Neural crest cell (in vitro differentiated cells): ENCODE measurements around the gene PVALB. TPM values are rescaled to one million over a fixed set of nuclear protein-coding genes. Genes with fewer than 3 reads are reported as not detected.

Experiments used
- DNase-seq: peaks from one replicate; pipeline ENCODE4 v3.0.0; 2021; ENCODE audit warnings: low read depth, mixed read lengths, low spot score
- H3K27ac Mint-ChIP-seq: one replicate; pipeline ENCODE4 v1.8.0; 2021; ENCODE audit warnings: mild to moderate bottlenecking, mixed read lengths; ENCODE audit not compliant: unreplicated experiment
- H3K27me3 Mint-ChIP-seq: 2 replicates; pipeline ENCODE4 v1.8.0; 2021; ENCODE audit warnings: low read depth, mild to moderate bottlenecking, mixed read lengths
- H3K36me3 Mint-ChIP-seq: 2 replicates; pipeline ENCODE4 v1.8.0; 2021; ENCODE audit warnings: low read depth, mild to moderate bottlenecking, mixed read lengths
- H3K4me1 Mint-ChIP-seq: 2 replicates; pipeline ENCODE4 v1.8.0; 2021; ENCODE audit warnings: mixed read lengths
- H3K4me3 Mint-ChIP-seq: one replicate; pipeline ENCODE4 v1.8.0; 2021; ENCODE audit warnings: mild to moderate bottlenecking, mixed read lengths
- H3K9me3 Mint-ChIP-seq: 2 replicates; pipeline ENCODE4 v1.8.0; 2021; ENCODE audit warnings: mixed read lengths
- CTCF ChIP-seq: fragments of 200-600 bp; sonication (generic); conservative IDR thresholded peaks from 2 replicates; pipeline ENCODE4 v1.5.0; 2021; ENCODE audit warnings: antibody characterized with exemption, mild to moderate bottlenecking
- total RNA-seq: library from RNA; stranded (reverse); gene quantifications from 2 replicates; pipeline ENCODE4 v1.2.1, GENCODE V29; 2021

Gene PVALB
- total RNA-seq, 1 donor from 2014 or later, result 0.68 TPM

DNA sequence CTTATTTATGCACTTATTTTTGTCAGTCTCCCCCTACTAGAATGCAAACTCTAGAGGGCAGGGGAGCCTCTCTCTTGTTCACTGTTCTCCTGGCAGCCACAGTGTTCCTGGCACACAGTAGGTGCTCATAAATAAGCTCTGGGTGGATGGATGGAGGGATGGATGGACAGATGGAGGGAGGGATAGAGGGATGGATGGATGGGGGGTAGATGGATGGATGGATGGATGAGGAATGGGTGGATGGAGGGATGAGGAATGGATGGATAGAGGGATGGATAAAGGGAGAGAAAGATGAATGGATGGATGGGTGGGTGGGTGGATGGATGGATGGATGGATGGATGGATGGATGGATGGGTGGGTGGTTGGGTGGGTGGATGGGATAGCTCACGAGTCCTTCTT, 13.5 kb downstream of the PVALB start:
- Mint-ChIP-seq H3K9me3 (no peaks in the 10 kb centered on the region), H3K27ac (no peak overlapping the region), H3K4me1 (peaks cover 20% of the 10 kb centered on the region), H3K27me3 (peaks cover 23% of the 10 kb centered on the region), H3K4me3 (no peak overlapping the region), H3K36me3 (no peaks in the 10 kb centered on the region)
- DNase-seq, result no peak
- TF ChIP-seq CTCF, result no peak

DNA sequence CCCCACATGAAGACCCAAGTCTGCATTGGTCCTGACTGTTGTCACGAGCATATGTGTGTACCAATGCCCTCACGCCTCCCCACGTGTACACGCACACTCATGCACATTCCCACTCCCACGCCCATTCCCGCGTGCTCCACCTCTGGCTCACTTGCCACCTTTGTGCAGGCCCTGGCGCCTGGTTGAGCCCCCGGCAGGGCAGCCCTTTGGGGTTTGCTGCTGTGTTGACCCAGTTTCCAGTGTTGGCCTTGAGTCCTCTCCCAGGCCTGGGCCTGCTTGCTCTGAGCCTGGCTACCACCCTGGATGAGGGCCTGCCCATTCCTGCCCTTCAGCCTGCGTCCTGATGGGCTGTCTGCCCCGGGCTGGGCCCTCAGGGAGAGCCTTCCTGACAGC, 18.2 kb downstream of the PVALB start:
- Mint-ChIP-seq H3K9me3 (no peaks in the 10 kb centered on the region), H3K4me1 (peaks cover 55% of the 10 kb centered on the region), H3K27me3 (peaks cover 4% of the 10 kb centered on the region), H3K36me3 (no peaks in the 10 kb centered on the region), H3K4me3 (peak overlapping the region; percentile 74), H3K27ac (no peak overlapping the region)
- no peak for DNase-seq
- TF ChIP-seq CTCF, result no peak

DNA sequence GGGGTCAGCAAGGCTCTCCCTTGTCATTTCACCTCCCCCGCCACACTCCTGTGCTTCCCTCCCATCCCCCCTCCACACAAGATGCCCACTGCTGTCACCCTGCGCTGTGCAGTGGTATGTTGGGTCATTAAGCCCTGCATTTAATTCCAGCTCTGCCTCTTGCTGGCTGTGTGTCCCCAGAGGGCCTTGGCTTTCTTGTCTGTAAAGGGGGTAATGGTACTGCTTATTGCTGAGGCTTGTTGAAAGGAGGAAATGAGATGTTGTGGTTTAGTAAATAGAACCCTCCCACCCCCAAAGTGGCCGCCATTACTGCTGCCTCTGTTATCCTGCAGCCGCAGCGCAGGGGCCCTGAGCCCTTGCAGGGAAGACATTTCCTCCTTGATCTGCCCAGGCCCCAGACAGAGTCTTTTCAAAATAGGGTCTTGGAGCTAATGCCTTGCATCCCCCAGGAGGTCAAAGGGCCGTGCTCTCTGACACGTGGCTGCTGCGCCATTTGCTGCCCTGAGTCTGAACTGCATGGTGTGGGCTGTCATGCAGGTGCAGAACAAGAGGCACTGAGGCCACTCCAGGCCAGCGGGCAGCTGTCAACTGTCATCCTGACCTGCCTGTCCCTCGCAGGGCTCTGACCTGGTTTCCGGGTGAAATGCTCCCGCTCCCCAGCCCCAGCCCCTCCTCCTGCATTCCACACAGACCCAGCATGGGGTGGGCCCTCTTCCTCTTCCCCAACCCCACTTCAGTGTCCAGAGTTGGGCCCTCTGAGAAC, 18.7 kb downstream of the PVALB start:
- DNase-seq, result peak; percentile 53
- Mint-ChIP-seq H3K36me3 (no peaks in the 10 kb centered on the region), H3K27ac (peak overlapping the region; percentile 20), H3K4me1 (peaks cover 55% of the 10 kb centered on the region), H3K9me3 (no peaks in the 10 kb centered on the region), H3K4me3 (peak overlapping the region; percentile 74), H3K27me3 (peaks cover 4% of the 10 kb centered on the region)
- no peak for TF ChIP-seq CTCF

DNA sequence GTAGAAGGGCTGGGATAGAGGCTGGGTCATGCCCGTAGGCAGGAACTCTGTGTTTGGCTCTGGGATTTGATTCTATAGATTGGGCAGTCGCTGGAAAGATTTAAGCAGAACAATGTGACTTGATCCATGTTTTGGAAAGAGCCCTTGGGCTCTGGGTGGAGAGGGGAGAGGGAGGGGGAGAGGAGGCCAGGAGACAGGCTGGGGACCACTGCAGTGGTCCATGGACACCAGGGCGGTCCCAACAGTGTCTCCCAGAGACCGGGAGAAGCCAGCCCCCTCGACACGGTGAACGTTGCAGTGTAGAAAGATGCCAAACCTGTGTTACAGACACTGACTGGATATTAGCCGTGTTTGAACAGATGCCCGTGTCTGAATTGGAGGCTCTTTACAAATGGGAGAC, 19.5 kb downstream of the PVALB start:
- Mint-ChIP-seq H3K27me3 (peaks cover 4% of the 10 kb centered on the region), H3K9me3 (no peaks in the 10 kb centered on the region), H3K4me1 (peaks cover 55% of the 10 kb centered on the region), H3K36me3 (no peaks in the 10 kb centered on the region), H3K27ac (peak overlapping the region; percentile 23), H3K4me3 (peak overlapping the region; percentile 65)
- DNase-seq, result no peak
- TF ChIP-seq CTCF, result no peak

DNA sequence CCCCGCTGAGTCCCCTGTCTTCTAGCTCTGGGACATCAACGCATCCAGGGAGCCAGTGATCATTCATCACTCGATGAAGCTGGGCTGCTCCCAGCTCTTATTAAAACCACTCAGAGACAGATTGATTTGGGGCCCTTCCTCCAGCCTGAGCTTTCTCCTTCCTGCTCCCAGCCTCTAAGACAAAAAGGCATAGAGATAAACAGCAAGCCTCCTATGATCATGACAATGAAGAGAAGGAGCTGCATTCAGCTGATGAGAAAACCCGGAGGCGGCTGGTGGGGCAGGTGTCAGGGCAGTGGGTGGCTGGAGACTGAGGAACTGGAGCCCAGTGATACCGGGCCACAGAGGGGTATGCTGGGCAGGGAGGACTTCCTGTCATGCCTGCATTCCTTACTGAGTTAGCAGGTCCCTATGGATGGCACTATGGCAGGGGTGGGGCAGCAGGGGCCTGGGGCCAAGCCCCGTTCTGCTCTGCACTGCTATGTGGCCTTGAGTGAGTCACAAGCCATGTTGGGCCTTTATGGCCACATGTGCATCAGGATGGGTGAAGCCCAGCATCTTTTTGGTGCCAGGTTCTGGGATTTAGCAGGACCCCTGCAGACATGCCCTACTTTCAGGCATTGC, 20.2 kb downstream of the PVALB start:
- Mint-ChIP-seq H3K36me3 (no peaks in the 10 kb centered on the region), H3K4me3 (peak overlapping the region; percentile 66), H3K27me3 (peaks cover under 1% of the 10 kb centered on the region), H3K27ac (peak overlapping the region; percentile 84), H3K4me1 (peaks cover 55% of the 10 kb centered on the region), H3K9me3 (no peaks in the 10 kb centered on the region)
- no peak for DNase-seq
- TF ChIP-seq CTCF, result no peak
